Testis (tissue), 2 donors: ENCODE results near the gene BAX.

Experiments
- CTCF ChIP-seq, 3 experiments: fragments of 450-650 bp in 2 of 3; fragments of 200-600 bp in 1 of 3; sonication (generic) in 1 of 3; IDR thresholded peaks; one replicate each; pipeline ENCODE4 v1.5.1; 2016 to 2019; ENCODE audit warnings: antibody characterized with exemption in 3 of 3, mild to moderate bottlenecking in 2 of 3, moderate library complexity in 1 of 3
- POLR2A ChIP-seq: fragments of 450-650 bp; IDR thresholded peaks from one replicate; pipeline ENCODE4 v1.6.1; 2017; ENCODE audit warnings: antibody characterized with exemption, mild to moderate bottlenecking, moderate library complexity

GRCh38 chr19:48926909-48927308, 27.8 kb upstream of the BAX start:
- TF ChIP-seq CTCF (IDR thresholded peaks at IDR 0.05) (no peak), POLR2A (no peak)
